GM18517 (cell line): ENCODE data around the gene ATP5MC2.

Experiments used
- ATAC-seq: cut with Tn5 transposase; IDR thresholded peaks from one replicate; pipeline ENCODE4 v1.9.1; 2021; ENCODE audit warnings: mild to moderate bottlenecking, moderate library complexity; ENCODE audit not compliant: unreplicated experiment

Gene ATP5MC2

DNA sequence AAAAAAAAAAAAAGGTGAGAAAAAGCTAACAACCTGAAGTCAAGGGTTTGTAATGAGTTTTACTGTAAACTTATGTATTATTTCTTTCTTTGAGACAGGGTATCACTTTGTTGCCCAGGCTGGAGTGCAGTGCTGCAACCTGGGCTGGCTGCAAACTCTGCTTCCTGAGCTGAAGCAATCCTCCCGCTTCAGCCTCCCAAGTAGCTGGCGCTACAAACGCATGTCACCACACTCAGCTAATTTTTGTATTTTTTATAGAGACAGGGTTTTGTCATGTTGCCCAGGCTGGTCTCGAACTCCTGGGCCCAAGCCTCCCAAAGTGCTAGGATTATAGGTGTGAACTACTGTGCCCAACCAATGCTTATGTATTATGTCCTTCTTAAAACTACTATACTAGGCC, 58.9 kb downstream of the ATP5MC2 start:
- ATAC-seq: no peak
